Astrocyte of the spinal cord (primary cell): Measurements from ENCODE around the gene CEP85L.

Experiments
- DNase-seq: peaks from one replicate; pipeline ENCODE4 v3.0.0; 2011; ENCODE audit warnings: low read depth, low spot score
- H3K4me3 ChIP-seq: 2 replicates; pipeline ENCODE4 v1.5.1; 2011; ENCODE audit warnings: low read depth, mild to moderate bottlenecking, low read length, moderate library complexity
- CTCF ChIP-seq: IDR thresholded peaks from 2 replicates; pipeline ENCODE4 v1.5.1; 2012; ENCODE audit warnings: low read depth, mild to moderate bottlenecking, low read length, inconsistent platforms
- in situ Hi-C: cut with HindIII; loops from 2 replicates; pipeline ENCODE4 v1.10.0; 2017; ENCODE audit warnings: low sequenced_read_pairs

Gene CEP85L

DNA sequence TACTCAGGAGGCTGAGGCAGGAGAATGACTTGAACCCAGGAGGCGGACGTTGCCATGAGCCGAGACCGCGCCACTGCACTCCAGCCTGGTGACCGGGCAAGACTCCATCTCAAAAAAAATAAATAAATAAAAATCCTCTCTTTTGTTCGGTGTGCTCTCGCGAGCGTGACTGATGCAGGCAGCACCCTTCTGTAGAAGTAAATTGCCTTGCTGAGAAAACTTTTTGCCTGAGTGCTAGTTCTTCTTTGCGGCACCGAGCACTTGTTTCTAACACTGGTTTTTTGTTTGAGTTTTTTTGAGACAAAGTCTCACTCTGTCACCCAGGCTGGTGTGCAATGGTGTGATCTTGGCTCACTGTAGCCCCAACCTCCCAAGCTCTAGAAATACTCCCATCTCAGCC lies 72.8 kb downstream of the CEP85L start:
- no peak overlapping the region for H3K4me3 ChIP-seq
- TF ChIP-seq CTCF: no peak
- in situ Hi-C loops: no loop called here
- DNase-seq: no peak

DNA sequence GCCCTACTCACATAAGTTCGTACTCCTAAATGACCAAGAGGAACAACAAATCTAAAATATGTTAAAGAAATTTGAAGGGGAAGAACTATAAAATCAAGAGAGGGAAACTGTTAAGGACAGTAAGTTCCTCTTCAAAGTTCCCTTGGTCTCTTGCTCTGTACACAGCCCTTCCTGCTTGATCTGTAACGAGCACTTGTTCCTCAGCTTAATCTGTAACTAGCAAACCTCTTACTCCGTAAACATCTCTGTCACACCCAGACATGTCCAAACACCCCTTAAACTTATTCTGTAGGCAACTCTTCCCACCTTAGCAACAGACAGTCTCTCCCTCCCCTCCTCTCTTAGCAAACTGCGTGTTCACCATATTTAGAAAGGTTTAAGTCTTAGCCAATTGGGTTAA lies 73.4 kb downstream of the CEP85L start:
- no peak overlapping the region for H3K4me3 ChIP-seq
- DNase-seq: no peak
- in situ Hi-C loops: no loop called here
- TF ChIP-seq CTCF: no peak

GRCh38 chr6:118574051-118574865 lies 77.1 kb downstream of the CEP85L start:
- H3K4me3 ChIP-seq: no peak overlapping the region
- no peak for TF ChIP-seq CTCF
- DNase-seq: no peak
- in situ Hi-C loops: no loop called here

GRCh38 chr6:118571121-118571520 lies 80.3 kb downstream of the CEP85L start:
- in situ Hi-C loops: no loop called here
- no peak for TF ChIP-seq CTCF

DNA sequence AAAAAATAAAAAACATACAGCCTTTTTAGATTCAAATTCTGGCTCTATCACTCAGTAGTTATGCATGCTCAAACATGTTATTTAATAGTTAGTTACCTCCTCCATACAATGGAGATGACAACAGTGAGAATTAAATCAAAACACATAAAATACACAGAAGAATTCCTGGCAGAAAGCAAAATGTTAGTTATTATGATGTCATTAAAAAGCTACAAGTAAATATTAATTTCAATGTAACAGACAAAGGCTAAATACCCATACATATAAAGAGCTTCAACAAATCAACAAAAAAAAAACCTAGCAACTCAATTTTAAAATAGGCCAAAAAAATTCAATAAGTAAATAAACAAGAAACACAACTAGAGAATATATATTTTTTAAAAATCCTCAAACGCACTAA lies 81.9 kb downstream of the CEP85L start:
- TF ChIP-seq CTCF: no peak
- H3K4me3 ChIP-seq: no peak overlapping the region
- in situ Hi-C loops: no loop called here
- no peak for DNase-seq

More at GRCh38 chr6:118571121-118571520, 80.3 kb downstream of the CEP85L start:
- DNase-seq: no peak
- no peak overlapping the region for H3K4me3 ChIP-seq

GRCh38 chr6:118567974-118568373 lies 83.4 kb downstream of the CEP85L start:
- in situ Hi-C loops: no loop called here
- H3K4me3 ChIP-seq: no peak overlapping the region
- DNase-seq: no peak
- TF ChIP-seq CTCF: no peak
